Effector memory CD8-positive, alpha-beta T cell (primary cell): Measurements from ENCODE around the gene IP6K3.

Source experiments
- ATAC-seq: fragments of 150-1000 bp; cut with Tn5 transposase; replicated peaks from 2 replicates; pipeline ENCODE4 v1.10.0; 2021; ENCODE audit warnings: mild to moderate bottlenecking, moderate library complexity
- DNase-seq, 3 experiments: peaks; one replicate each; pipeline ENCODE4 v3.0.0; 2021
- H3K27ac Mint-ChIP-seq, 2 donors: one replicate each; pipeline ENCODE4 v1.8.0; 2022; ENCODE audit warnings: mild to moderate bottlenecking in 2 of 2, mixed read lengths in 2 of 2, moderate library complexity in 2 of 2
- H3K27me3 Mint-ChIP-seq, 2 donors: one replicate each; pipeline ENCODE4 v1.8.0; 2022; ENCODE audit warnings: mixed read lengths in 2 of 2
- H3K36me3 Mint-ChIP-seq: one replicate; pipeline ENCODE4 v1.8.0; 2022; ENCODE audit warnings: mild to moderate bottlenecking, moderate library complexity, mixed read lengths; ENCODE audit not compliant: insufficient read depth
- H3K4me1 Mint-ChIP-seq, 2 donors: one replicate each; pipeline ENCODE4 v1.8.0; 2022; ENCODE audit warnings: low read depth in 2 of 2, mixed read lengths in 2 of 2
- H3K4me3 Mint-ChIP-seq, 2 donors: one replicate each; pipeline ENCODE4 v1.8.0; 2022; ENCODE audit warnings: mild to moderate bottlenecking in 2 of 2, mixed read lengths in 2 of 2, moderate library complexity in 2 of 2
- H3K9me3 Mint-ChIP-seq, 2 donors: one replicate each; pipeline ENCODE4 v1.8.0; 2022; ENCODE audit warnings: mixed read lengths in 2 of 2
- total RNA-seq, 9 experiments: gene quantifications; one replicate each; lab custom pipeline; 2026; lab: John Stamatoyannopoulos, UW

IP6K3 gene
- 0 to 0.11 (median 0) reads per million in 9 experiments for total RNA-seq

- H3K4me3 Mint-ChIP-seq = no peak within 1 kb of the TSS
- H3K27me3 Mint-ChIP-seq = peaks cover 28 to 72% of the 10 kb centered on the region in 2 donors
- no peak for DNase-seq
- no peaks in the 10 kb centered on the region for H3K9me3 Mint-ChIP-seq
- peaks cover 4% of the 10 kb centered on the region in 2 donors for H3K4me1 Mint-ChIP-seq
- ATAC-seq = no peak
- H3K27ac Mint-ChIP-seq = peak within 1 kb of the TSS in 1 of 2 donors; percentile 29
- no peaks in the 10 kb centered on the region for H3K36me3 Mint-ChIP-seq
These were observed at the start of gene IP6K3 for GRCh38 chr6:33746651-33747100. TSS of gene IP6K3 (minus strand) at chr6:33746905. CDS start at chr6:33735476, 11,429 bp downstream.

GRCh38 chr6:33794910-33795623 lies 48.4 kb upstream of the IP6K3 start:
- no peak for DNase-seq
- H3K4me3 Mint-ChIP-seq = no peak overlapping the region
- H3K9me3 Mint-ChIP-seq = no peaks in the 10 kb centered on the region

GRCh38 chr6:33792981-33793380 lies 46.3 kb upstream of the IP6K3 start:
- no peak for DNase-seq
- no peak overlapping the region for H3K27ac Mint-ChIP-seq
- ATAC-seq = no peak
- H3K4me1 Mint-ChIP-seq = peaks cover 10 to 11% of the 10 kb centered on the region in 2 donors
- no peak overlapping the region for H3K4me3 Mint-ChIP-seq
- H3K9me3 Mint-ChIP-seq = no peaks in the 10 kb centered on the region
- H3K36me3 Mint-ChIP-seq = peaks cover 9% of the 10 kb centered on the region
- H3K27me3 Mint-ChIP-seq = peaks cover 9 to 26% of the 10 kb centered on the region in 2 donors

More at GRCh38 chr6:33794910-33795623, 48.4 kb upstream of the IP6K3 start:
- Mint-ChIP-seq H3K36me3 (no peaks in the 10 kb centered on the region), H3K27me3 (peaks cover 19 to 47% of the 10 kb centered on the region in 2 donors), H3K4me1 (peaks cover 0 to 2% of the 10 kb centered on the region in 2 donors), H3K27ac (no peak overlapping the region)
- ATAC-seq = no peak

GRCh38 chr6:33791620-33792019 lies 44.9 kb upstream of the IP6K3 start:
- no peak for DNase-seq
- H3K27ac Mint-ChIP-seq = no peak overlapping the region
- H3K9me3 Mint-ChIP-seq = no peaks in the 10 kb centered on the region
- H3K27me3 Mint-ChIP-seq = peaks cover 0 to 13% of the 10 kb centered on the region in 2 donors
- no peak overlapping the region for H3K4me3 Mint-ChIP-seq
- H3K4me1 Mint-ChIP-seq = peaks cover 22 to 23% of the 10 kb centered on the region in 2 donors
- ATAC-seq = no peak
- H3K36me3 Mint-ChIP-seq = peaks cover 13% of the 10 kb centered on the region

GRCh38 chr6:33790910-33791309 lies 44.2 kb upstream of the IP6K3 start:
- H3K27ac Mint-ChIP-seq = no peak overlapping the region
- peaks cover 29 to 30% of the 10 kb centered on the region in 2 donors for H3K4me1 Mint-ChIP-seq
- H3K9me3 Mint-ChIP-seq = no peaks in the 10 kb centered on the region
- DNase-seq (no peak), ATAC-seq (no peak)
- H3K27me3 Mint-ChIP-seq = peaks cover 0 to 7% of the 10 kb centered on the region in 2 donors
- H3K4me3 Mint-ChIP-seq = no peak overlapping the region
- peaks cover 15% of the 10 kb centered on the region for H3K36me3 Mint-ChIP-seq

GRCh38 chr6:33790379-33790778 lies 43.7 kb upstream of the IP6K3 start:
- Mint-ChIP-seq H3K4me1 (peaks cover 30 to 35% of the 10 kb centered on the region in 2 donors), H3K27ac (no peak overlapping the region), H3K9me3 (no peaks in the 10 kb centered on the region), H3K4me3 (peak overlapping the region; percentile 17 to 28), H3K27me3 (peaks cover 0 to 7% of the 10 kb centered on the region in 2 donors), H3K36me3 (peaks cover 19% of the 10 kb centered on the region)
- DNase-seq (no peak), ATAC-seq (no peak)

- H3K4me1 Mint-ChIP-seq = peaks cover 39 to 44% of the 10 kb centered on the region in 2 donors
- no peak for DNase-seq
- H3K36me3 Mint-ChIP-seq = peaks cover 27% of the 10 kb centered on the region
- no peak for ATAC-seq
- H3K4me3 Mint-ChIP-seq = peak overlapping the region; percentile 76 to 79
- peak overlapping the region; percentile 64 to 70 for H3K27ac Mint-ChIP-seq
- H3K27me3 Mint-ChIP-seq = peaks cover 0 to 7% of the 10 kb centered on the region in 2 donors
- H3K9me3 Mint-ChIP-seq = no peaks in the 10 kb centered on the region
These were observed 42.8 kb upstream of the IP6K3 start for GRCh38 chr6:33789550-33789895.

- Mint-ChIP-seq H3K27me3 (peaks cover 0 to 7% of the 10 kb centered on the region in 2 donors), H3K4me1 (peaks cover 41 to 49% of the 10 kb centered on the region in 2 donors), H3K27ac (peak within 1 kb of the TSS; percentile 93 to 94), H3K4me3 (peak within 1 kb of the TSS; percentile 86 to 88), H3K9me3 (no peaks in the 10 kb centered on the region), H3K36me3 (peaks cover 31% of the 10 kb centered on the region)
- peak; percentile 92 to 95 (median 95) for DNase-seq
- ATAC-seq = peak; percentile 88
These were observed 42.2 kb upstream of the IP6K3 start, which contains the start of gene LEMD2 for GRCh38 chr6:33788694-33789549. TSS of gene LEMD2 (minus strand) at chr6:33789130. CDS start at chr6:33789116, 14 bp downstream.

- no peaks in the 10 kb centered on the region for H3K9me3 Mint-ChIP-seq
These were observed 41.4 kb upstream of the IP6K3 start for GRCh38 chr6:33787954-33788693.

GRCh38 chr6:33787346-33787953 lies 40.7 kb upstream of the IP6K3 start:
- DNase-seq (no peak), ATAC-seq (no peak)
- Mint-ChIP-seq H3K9me3 (no peaks in the 10 kb centered on the region), H3K4me3 (peak overlapping the region; percentile 86 to 88), H3K27ac (peak overlapping the region; percentile 93 to 94), H3K27me3 (no peaks in the 10 kb centered on the region), H3K4me1 (peaks cover 48 to 57% of the 10 kb centered on the region in 2 donors), H3K36me3 (peaks cover 44% of the 10 kb centered on the region)

More at GRCh38 chr6:33787954-33788693, 41.4 kb upstream of the IP6K3 start:
- Mint-ChIP-seq H3K4me3 (peak overlapping the region; percentile 86 to 88), H3K4me1 (peaks cover 45 to 54% of the 10 kb centered on the region in 2 donors), H3K36me3 (peaks cover 39% of the 10 kb centered on the region), H3K27me3 (peaks cover 0 to under 1% of the 10 kb centered on the region in 2 donors), H3K27ac (peak overlapping the region; percentile 93 to 94)
- ATAC-seq (peak; percentile 46), DNase-seq (peak; percentile 40 to 55 (median 46))

GRCh38 chr6:33786736-33787135 lies 40.0 kb upstream of the IP6K3 start:
- H3K9me3 Mint-ChIP-seq = no peaks in the 10 kb centered on the region
- H3K27ac Mint-ChIP-seq = peak overlapping the region in 1 of 2 donors; percentile 93
- no peaks in the 10 kb centered on the region for H3K27me3 Mint-ChIP-seq
- ATAC-seq (no peak), DNase-seq (no peak)
- H3K36me3 Mint-ChIP-seq = peaks cover 49% of the 10 kb centered on the region
- H3K4me3 Mint-ChIP-seq = peak overlapping the region; percentile 86 to 88
- H3K4me1 Mint-ChIP-seq = peaks cover 53 to 62% of the 10 kb centered on the region in 2 donors

- no peak for DNase-seq
- H3K9me3 Mint-ChIP-seq = no peaks in the 10 kb centered on the region
- peak overlapping the region; percentile 50 to 88 for H3K4me3 Mint-ChIP-seq
- peaks cover 53 to 62% of the 10 kb centered on the region in 2 donors for H3K4me1 Mint-ChIP-seq
- peaks cover 54% of the 10 kb centered on the region for H3K36me3 Mint-ChIP-seq
- H3K27ac Mint-ChIP-seq = peak overlapping the region; percentile 8 to 57
- no peak for ATAC-seq
- no peaks in the 10 kb centered on the region for H3K27me3 Mint-ChIP-seq
These were observed 39.1 kb upstream of the IP6K3 start for GRCh38 chr6:33785778-33786177.
